Kidney (tissue), 14 donors: ENCODE results near the gene CASP5. TPM values are rescaled to one million over a fixed set of nuclear protein-coding genes. Genes with fewer than 3 reads are reported as not detected.

Source experiments
- DNase-seq, 5 donors: peaks; one replicate each; pipeline ENCODE4 v3.0.0-alpha.2; 2013 to 2020
- FAIRE-seq: peaks from 2 replicates; lab custom pipeline; 2012; peaks lifted over from hg19 to GRCh38; lab: Jason Lieb, UNC
- H3K27ac ChIP-seq, 2 donors: one replicate each; pipeline ENCODE4 v1.7.0; 2013; ENCODE audit warnings: low read depth in 2 of 2, low read length in 2 of 2, inconsistent platforms in 1 of 2
- H3K27me3 ChIP-seq: one replicate; pipeline ENCODE4 v1.7.1; 2013; ENCODE audit warnings: low read length, inconsistent platforms; ENCODE audit not compliant: control insufficient read depth, insufficient read depth
- H3K36me3 ChIP-seq, 3 donors: one replicate each; pipeline versions ENCODE4 v1.7.0 to v1.7.1; 2013; ENCODE audit warnings: low read length in 3 of 3, control low read depth in 1 of 3, inconsistent platforms in 1 of 3; ENCODE audit not compliant: insufficient read depth in 3 of 3, control insufficient read depth in 2 of 3
- H3K4me1 ChIP-seq, 3 donors: one replicate each; pipeline versions ENCODE4 v1.7.0 to v1.7.1; 2013; ENCODE audit warnings: low read length in 3 of 3, inconsistent platforms in 1 of 3, low read depth in 1 of 3; ENCODE audit not compliant: control insufficient read depth in 2 of 3, insufficient read depth in 2 of 3
- H3K4me3 ChIP-seq, 3 donors: one replicate each; pipeline versions ENCODE4 v1.7.0 to v1.8.1; 2013; ENCODE audit warnings: low read length in 3 of 3, control low read depth in 1 of 3, inconsistent platforms in 1 of 3
- H3K9ac ChIP-seq, 3 donors: one replicate each; pipeline versions ENCODE4 v1.7.0 to v1.7.1; 2013; ENCODE audit warnings: low read length in 3 of 3, control low read depth in 1 of 3, inconsistent platforms in 1 of 3
- H3K9me3 ChIP-seq, 3 donors: one replicate each; pipeline versions ENCODE4 v1.7.0 to v1.7.1; 2013; ENCODE audit warnings: low read length in 3 of 3, control low read depth in 1 of 3, inconsistent platforms in 1 of 3; ENCODE audit not compliant: control insufficient read depth in 2 of 3, insufficient read depth in 1 of 3
- CTCF ChIP-seq: IDR thresholded peaks from 3 replicates; pipeline ENCODE4 v1.5.1; 2012; ENCODE audit warnings: mild to moderate bottlenecking, moderate library complexity, borderline replicate concordance; ENCODE audit not compliant: insufficient read depth; ENCODE audit errors: extremely low read depth
- intact Hi-C: fragments of 100-400 bp; cut with DNase I; formaldehyde crosslinking; loops from one replicate; pipeline ENCODE4 v1.11.1; 2022
- polyA plus RNA-seq: library from polyadenylated mRNA; stranded (reverse); fragments of 350-450 nt; fragmentation: Illumina TruSeq; extraction: RNeasy Lipid Tissue Mini Kit (QIAGEN cat#74804); gene quantifications from one replicate; pipeline ENCODE4 v1.2.3, GENCODE V29; 2014; ENCODE audit warnings: low read depth, low replicate concordance; ENCODE audit not compliant: insufficient read depth
- total RNA-seq: library from RNA; stranded (reverse); fragmentation: NEBNext Ultra II Directional; extraction: Animal tissue kit (Norgen Biotek cat#: 25700); gene quantifications from one replicate; pipeline ENCODE4 v1.2.1, GENCODE V29; 2021
- donor health status: control.
- donor health status: control.
- donor health status: control.
- donor health status: control.
- donor health status: control.
- donor health status: DM: yes; HTN: yes; CAD: no.
- donor health status: Normal renal cell carcinoma (clear cell type).

The CASP5 gene
- total and polyA plus RNA-seq, 2 donors from 2014 or later = 0.91 TPM; not detected in 1

- Histone ChIP-seq H3K36me3 (no peaks in the 10 kb centered on the region), H3K4me1 (no peaks in the 10 kb centered on the region), H3K4me3 (no peak overlapping the region), H3K9ac (no peak overlapping the region), H3K27me3 (no peaks in the 10 kb centered on the region), H3K27ac (no peak overlapping the region), H3K9me3 (no peaks in the 10 kb centered on the region)
- no peak for DNase-seq
- no peak for TF ChIP-seq CTCF
- intact Hi-C loops = no loop called here
- no peak for FAIRE-seq
Observed at GRCh38 chr11:105052487-105052886, 29.5 kb upstream of the CASP5 start.

- no peaks in the 10 kb centered on the region for H3K36me3 ChIP-seq
- intact Hi-C loops = no loop called here
- H3K27me3 ChIP-seq = no peaks in the 10 kb centered on the region
- H3K9me3 ChIP-seq = no peaks in the 10 kb centered on the region
- H3K27ac ChIP-seq = no peak overlapping the region
- no peak overlapping the region for H3K9ac ChIP-seq
- H3K4me3 ChIP-seq = no peak overlapping the region
- no peak for DNase-seq
- no peak for TF ChIP-seq CTCF
- FAIRE-seq = no peak
- no peaks in the 10 kb centered on the region for H3K4me1 ChIP-seq
Observed at GRCh38 chr11:105051559-105051958, 28.6 kb upstream of the CASP5 start.

- H3K4me3 ChIP-seq = no peak overlapping the region
- no peaks in the 10 kb centered on the region for H3K27me3 ChIP-seq
- H3K9me3 ChIP-seq = no peaks in the 10 kb centered on the region
- H3K9ac ChIP-seq = no peak overlapping the region
- H3K27ac ChIP-seq = no peak overlapping the region
- intact Hi-C loops = no loop called here
- H3K4me1 ChIP-seq = no peaks in the 10 kb centered on the region
- DNase-seq (no peak), FAIRE-seq (no peak)
- no peaks in the 10 kb centered on the region for H3K36me3 ChIP-seq
- TF ChIP-seq CTCF = no peak
Observed at GRCh38 chr11:105049481-105049880, 26.5 kb upstream of the CASP5 start.
